GM18502 (cell line): Measurements from ENCODE around the gene ZNF772.
A peak's percentile ranks its signal among the peaks of the same experiment; 100 is the strongest.
"Not testable (repeated sequence)": the region's sequence is repeated elsewhere in the genome, so short reads cannot be mapped to it uniquely, and the experiment has no call there.

ENCODE experiments used
- ATAC-seq: cut with Tn5 transposase; IDR thresholded peaks from one replicate; pipeline ENCODE4 v1.9.1; 2021; ENCODE audit warnings: mild to moderate bottlenecking; ENCODE audit not compliant: unreplicated experiment, poor library complexity

ZNF772 gene

GRCh38 chr19:57477191-57478008 lies at the start of gene ZNF772:
Gene ZNF772 (minus strand): TSS chr19:57477566. CDS start chr19:57477309, 257 bp downstream.
- ATAC-seq = peak; percentile 94

- ATAC-seq = not testable (repeated sequence)
These were observed 40.7 kb upstream of the ZNF772 start for GRCh38 chr19:57518021-57518420.

GRCh38 chr19:57515255-57515654 lies 37.9 kb upstream of the ZNF772 start:
- ATAC-seq = no peak

- no peak for ATAC-seq
These were observed 35.5 kb upstream of the ZNF772 start for GRCh38 chr19:57512845-57513244.

GRCh38 chr19:57511484-57511883 lies 34.1 kb upstream of the ZNF772 start:
- ATAC-seq = no peak

GRCh38 chr19:57506163-57506562 lies 28.8 kb upstream of the ZNF772 start:
- ATAC-seq = no peak

GRCh38 chr19:57500400-57500799 lies 23.0 kb upstream of the ZNF772 start:
- not testable (repeated sequence) for ATAC-seq

- peak; percentile 96 for ATAC-seq
These were observed 22.5 kb upstream of the ZNF772 start, which contains the start of gene ZNF773 for GRCh38 chr19:57499680-57500395. Gene ZNF773 (plus strand): TSS chr19:57499938. CDS start chr19:57500081, 143 bp downstream.

GRCh38 chr19:57499332-57499679 lies 21.9 kb upstream of the ZNF772 start:
- not testable (repeated sequence) for ATAC-seq

- not testable (repeated sequence) for ATAC-seq
These were observed 10.9 kb upstream of the ZNF772 start for GRCh38 chr19:57488299-57488644.

GRCh38 chr19:57487477-57488298 lies 10.3 kb upstream of the ZNF772 start, which contains the start of gene ZNF419:
Gene ZNF419 (plus strand): TSS chr19:57487750. CDS start chr19:57487951, 201 bp downstream.
- peak; percentile 95 for ATAC-seq

- no peak for ATAC-seq
These were observed 3.7 kb downstream of the ZNF772 start for GRCh38 chr19:57473646-57474045.

GRCh38 chr19:57466489-57466888 lies 10.9 kb downstream of the ZNF772 start:
- no peak for ATAC-seq

GRCh38 chr19:57465680-57466381 lies 11.5 kb downstream of the ZNF772 start:
- no peak for ATAC-seq

- no peak for ATAC-seq
These were observed 25.1 kb downstream of the ZNF772 start for GRCh38 chr19:57452307-57452706.

GRCh38 chr19:57443121-57443696 lies 34.2 kb downstream of the ZNF772 start:
- no peak for ATAC-seq

- no peak for ATAC-seq
These were observed 35.2 kb downstream of the ZNF772 start for GRCh38 chr19:57441979-57442752.

GRCh38 chr19:57438925-57439324 lies 38.4 kb downstream of the ZNF772 start:
- no peak for ATAC-seq

- no peak for ATAC-seq
These were observed 39.4 kb downstream of the ZNF772 start for GRCh38 chr19:57437931-57438330.
